ENCODE data around the gene SF3A1. TPM values are rescaled to one million over a fixed set of nuclear protein-coding genes. Genes with fewer than 3 reads are reported as not detected.

The SF3A1 gene
- total RNA-seq, 1 donor from 2014 or later: 18.8 TPM

- Histone ChIP-seq H3K27ac (ENCODE audit: low read depth, low read length) (no peak overlapping the region), H3K4me1 (ENCODE audit: control insufficient read depth in 3 of 3, insufficient read depth in 3 of 3, low read length in 3 of 3) (peaks cover 11% of the 10 kb centered on the region in 3 donors), H3K4me3 (ENCODE audit: low read length in 3 of 3) (peak overlapping the region; percentile 70 to 78 (median 78)), H3K27me3 (ENCODE audit: control insufficient read depth in 3 of 3, insufficient read depth in 3 of 3, low read length in 3 of 3) (peaks cover 0 to 2% (median 0%) of the 10 kb centered on the region in 3 donors), H3K9ac (ENCODE audit: low read depth in 1 of 3, low read length in 3 of 3) (peak overlapping the region; percentile 72 to 80 (median 76)), H3K9me3 (ENCODE audit: control insufficient read depth in 3 of 3, low read length in 3 of 3) (no peaks in the 10 kb centered on the region), H3K36me3 (ENCODE audit: control insufficient read depth in 3 of 3, insufficient read depth in 3 of 3, low read length in 3 of 3) (peaks cover 6 to 10% (median 9%) of the 10 kb centered on the region in 3 donors)
Measured at GRCh38 chr22:30386608-30386959, 29.9 kb upstream of the SF3A1 start.

- Histone ChIP-seq H3K9ac (ENCODE audit: low read depth in 1 of 3, low read length in 3 of 3) (peak overlapping the region in 2 of 3 donors; percentile 76 to 80), H3K36me3 (ENCODE audit: control insufficient read depth in 3 of 3, insufficient read depth in 3 of 3, low read length in 3 of 3) (peaks cover 10 to 14% (median 12%) of the 10 kb centered on the region in 3 donors), H3K9me3 (ENCODE audit: control insufficient read depth in 3 of 3, low read length in 3 of 3) (no peaks in the 10 kb centered on the region), H3K4me1 (ENCODE audit: control insufficient read depth in 3 of 3, insufficient read depth in 3 of 3, low read length in 3 of 3) (peaks cover 11% of the 10 kb centered on the region in 3 donors), H3K27ac (ENCODE audit: low read depth, low read length) (no peak overlapping the region), H3K27me3 (ENCODE audit: control insufficient read depth in 3 of 3, insufficient read depth in 3 of 3, low read length in 3 of 3) (no peaks in the 10 kb centered on the region), H3K4me3 (ENCODE audit: low read length in 3 of 3) (no peak overlapping the region)
Measured at GRCh38 chr22:30385942-30386341, 29.2 kb upstream of the SF3A1 start.

- H3K27ac ChIP-seq (ENCODE audit: low read depth, low read length): no peak overlapping the region
- peaks cover 11% of the 10 kb centered on the region in 3 donors for H3K4me1 ChIP-seq (ENCODE audit: control insufficient read depth in 3 of 3, insufficient read depth in 3 of 3, low read length in 3 of 3)
- H3K9ac ChIP-seq (ENCODE audit: low read depth in 1 of 3, low read length in 3 of 3): no peak overlapping the region
- no peak overlapping the region for H3K4me3 ChIP-seq (ENCODE audit: low read length in 3 of 3)
- H3K36me3 ChIP-seq (ENCODE audit: control insufficient read depth in 3 of 3, insufficient read depth in 3 of 3, low read length in 3 of 3): peaks cover 10 to 21% (median 20%) of the 10 kb centered on the region in 3 donors
- no peaks in the 10 kb centered on the region for H3K27me3 ChIP-seq (ENCODE audit: control insufficient read depth in 3 of 3, insufficient read depth in 3 of 3, low read length in 3 of 3)
- no peaks in the 10 kb centered on the region for H3K9me3 ChIP-seq (ENCODE audit: control insufficient read depth in 3 of 3, low read length in 3 of 3)
Measured at GRCh38 chr22:30383061-30383460, 26.4 kb upstream of the SF3A1 start.

- H3K9me3 ChIP-seq (ENCODE audit: control insufficient read depth in 3 of 3, low read length in 3 of 3): no peaks in the 10 kb centered on the region
- H3K27me3 ChIP-seq (ENCODE audit: control insufficient read depth in 3 of 3, insufficient read depth in 3 of 3, low read length in 3 of 3): no peaks in the 10 kb centered on the region
- no peak overlapping the region for H3K27ac ChIP-seq (ENCODE audit: low read depth, low read length)
- H3K36me3 ChIP-seq (ENCODE audit: control insufficient read depth in 3 of 3, insufficient read depth in 3 of 3, low read length in 3 of 3): peaks cover 10 to 25% (median 23%) of the 10 kb centered on the region in 3 donors
- H3K9ac ChIP-seq (ENCODE audit: low read depth in 1 of 3, low read length in 3 of 3): no peak overlapping the region
- peaks cover 8 to 11% (median 9%) of the 10 kb centered on the region in 3 donors for H3K4me1 ChIP-seq (ENCODE audit: control insufficient read depth in 3 of 3, insufficient read depth in 3 of 3, low read length in 3 of 3)
- H3K4me3 ChIP-seq (ENCODE audit: low read length in 3 of 3): no peak overlapping the region
Measured at GRCh38 chr22:30382340-30382739, 25.6 kb upstream of the SF3A1 start.

GRCh38 chr22:30381264-30381663 lies 24.6 kb upstream of the SF3A1 start:
- no peaks in the 10 kb centered on the region for H3K9me3 ChIP-seq (ENCODE audit: control insufficient read depth in 3 of 3, low read length in 3 of 3)
- H3K27me3 ChIP-seq (ENCODE audit: control insufficient read depth in 3 of 3, insufficient read depth in 3 of 3, low read length in 3 of 3): no peaks in the 10 kb centered on the region
- no peak overlapping the region for H3K4me3 ChIP-seq (ENCODE audit: low read length in 3 of 3)
- H3K27ac ChIP-seq (ENCODE audit: low read depth, low read length): no peak overlapping the region
- no peak overlapping the region for H3K9ac ChIP-seq (ENCODE audit: low read depth in 1 of 3, low read length in 3 of 3)
- peaks cover 3 to 4% (median 3%) of the 10 kb centered on the region in 3 donors for H3K4me1 ChIP-seq (ENCODE audit: control insufficient read depth in 3 of 3, insufficient read depth in 3 of 3, low read length in 3 of 3)
- H3K36me3 ChIP-seq (ENCODE audit: control insufficient read depth in 3 of 3, insufficient read depth in 3 of 3, low read length in 3 of 3): peaks cover 10 to 28% (median 25%) of the 10 kb centered on the region in 3 donors

- H3K27ac ChIP-seq (ENCODE audit: low read depth, low read length): no peak overlapping the region
- H3K4me3 ChIP-seq (ENCODE audit: low read length in 3 of 3): no peak overlapping the region
- H3K27me3 ChIP-seq (ENCODE audit: control insufficient read depth in 3 of 3, insufficient read depth in 3 of 3, low read length in 3 of 3): no peaks in the 10 kb centered on the region
- H3K9me3 ChIP-seq (ENCODE audit: control insufficient read depth in 3 of 3, low read length in 3 of 3): no peaks in the 10 kb centered on the region
- peaks cover 10 to 28% (median 25%) of the 10 kb centered on the region in 3 donors for H3K36me3 ChIP-seq (ENCODE audit: control insufficient read depth in 3 of 3, insufficient read depth in 3 of 3, low read length in 3 of 3)
- no peaks in the 10 kb centered on the region for H3K4me1 ChIP-seq (ENCODE audit: control insufficient read depth in 3 of 3, insufficient read depth in 3 of 3, low read length in 3 of 3)
- no peak overlapping the region for H3K9ac ChIP-seq (ENCODE audit: low read depth in 1 of 3, low read length in 3 of 3)
Measured at GRCh38 chr22:30380011-30380410, 23.3 kb upstream of the SF3A1 start.

- H3K4me3 ChIP-seq (ENCODE audit: low read length in 3 of 3): no peak overlapping the region
- no peaks in the 10 kb centered on the region for H3K9me3 ChIP-seq (ENCODE audit: control insufficient read depth in 3 of 3, low read length in 3 of 3)
- no peaks in the 10 kb centered on the region for H3K4me1 ChIP-seq (ENCODE audit: control insufficient read depth in 3 of 3, insufficient read depth in 3 of 3, low read length in 3 of 3)
- no peak overlapping the region for H3K27ac ChIP-seq (ENCODE audit: low read depth, low read length)
- peaks cover 0 to 14% (median 12%) of the 10 kb centered on the region in 3 donors for H3K36me3 ChIP-seq (ENCODE audit: control insufficient read depth in 3 of 3, insufficient read depth in 3 of 3, low read length in 3 of 3)
- H3K27me3 ChIP-seq (ENCODE audit: control insufficient read depth in 3 of 3, insufficient read depth in 3 of 3, low read length in 3 of 3): peaks cover 0 to 2% (median 1%) of the 10 kb centered on the region in 3 donors
- no peak overlapping the region for H3K9ac ChIP-seq (ENCODE audit: low read depth in 1 of 3, low read length in 3 of 3)
Measured at GRCh38 chr22:30375312-30375849, 18.7 kb upstream of the SF3A1 start.

- Histone ChIP-seq H3K36me3 (ENCODE audit: control insufficient read depth in 3 of 3, insufficient read depth in 3 of 3, low read length in 3 of 3) (peaks cover 0 to 9% (median 4%) of the 10 kb centered on the region in 3 donors), H3K9ac (ENCODE audit: low read depth in 1 of 3, low read length in 3 of 3) (no peak overlapping the region), H3K9me3 (ENCODE audit: control insufficient read depth in 3 of 3, low read length in 3 of 3) (no peaks in the 10 kb centered on the region), H3K27ac (ENCODE audit: low read depth, low read length) (no peak overlapping the region), H3K4me1 (ENCODE audit: control insufficient read depth in 3 of 3, insufficient read depth in 3 of 3, low read length in 3 of 3) (no peaks in the 10 kb centered on the region), H3K27me3 (ENCODE audit: control insufficient read depth in 3 of 3, insufficient read depth in 3 of 3, low read length in 3 of 3) (peaks cover 0 to 6% (median 3%) of the 10 kb centered on the region in 3 donors), H3K4me3 (ENCODE audit: low read length in 3 of 3) (no peak overlapping the region)
Measured at GRCh38 chr22:30373331-30374325, 16.9 kb upstream of the SF3A1 start.

GRCh38 chr22:30372915-30373314 lies 16.2 kb upstream of the SF3A1 start:
- peaks cover 0 to 9% (median 4%) of the 10 kb centered on the region in 3 donors for H3K36me3 ChIP-seq (ENCODE audit: control insufficient read depth in 3 of 3, insufficient read depth in 3 of 3, low read length in 3 of 3)
- no peaks in the 10 kb centered on the region for H3K4me1 ChIP-seq (ENCODE audit: control insufficient read depth in 3 of 3, insufficient read depth in 3 of 3, low read length in 3 of 3)
- H3K27me3 ChIP-seq (ENCODE audit: control insufficient read depth in 3 of 3, insufficient read depth in 3 of 3, low read length in 3 of 3): peaks cover 0 to 6% (median 3%) of the 10 kb centered on the region in 3 donors
- no peak overlapping the region for H3K27ac ChIP-seq (ENCODE audit: low read depth, low read length)
- H3K4me3 ChIP-seq (ENCODE audit: low read length in 3 of 3): no peak overlapping the region
- H3K9ac ChIP-seq (ENCODE audit: low read depth in 1 of 3, low read length in 3 of 3): no peak overlapping the region
- H3K9me3 ChIP-seq (ENCODE audit: control insufficient read depth in 3 of 3, low read length in 3 of 3): no peaks in the 10 kb centered on the region

- H3K4me1 ChIP-seq (ENCODE audit: control insufficient read depth in 3 of 3, insufficient read depth in 3 of 3, low read length in 3 of 3): no peaks in the 10 kb centered on the region
- no peak overlapping the region for H3K27ac ChIP-seq (ENCODE audit: low read depth, low read length)
- H3K4me3 ChIP-seq (ENCODE audit: low read length in 3 of 3): no peak overlapping the region
- peaks cover 0 to 3% (median 0%) of the 10 kb centered on the region in 3 donors for H3K36me3 ChIP-seq (ENCODE audit: control insufficient read depth in 3 of 3, insufficient read depth in 3 of 3, low read length in 3 of 3)
- H3K9ac ChIP-seq (ENCODE audit: low read depth in 1 of 3, low read length in 3 of 3): no peak overlapping the region
- H3K27me3 ChIP-seq (ENCODE audit: control insufficient read depth in 3 of 3, insufficient read depth in 3 of 3, low read length in 3 of 3): peaks cover 0 to 6% (median 3%) of the 10 kb centered on the region in 3 donors
- no peaks in the 10 kb centered on the region for H3K9me3 ChIP-seq (ENCODE audit: control insufficient read depth in 3 of 3, low read length in 3 of 3)
Measured at GRCh38 chr22:30371981-30372380, 15.3 kb upstream of the SF3A1 start.

All from skeletal muscle tissue (tissue), 4 donors.